Measurements from ENCODE around the gene CDH3. TPM values are rescaled to one million over a fixed set of nuclear protein-coding genes. Genes with fewer than 3 reads are reported as not detected.

The CDH3 gene
- total and polyA plus RNA-seq, 2 of the 13 experiments (the other 11 are each of a cell fraction or from before 2014, with no cell fraction given), result 0.11 TPM; not detected in 1

DNA sequence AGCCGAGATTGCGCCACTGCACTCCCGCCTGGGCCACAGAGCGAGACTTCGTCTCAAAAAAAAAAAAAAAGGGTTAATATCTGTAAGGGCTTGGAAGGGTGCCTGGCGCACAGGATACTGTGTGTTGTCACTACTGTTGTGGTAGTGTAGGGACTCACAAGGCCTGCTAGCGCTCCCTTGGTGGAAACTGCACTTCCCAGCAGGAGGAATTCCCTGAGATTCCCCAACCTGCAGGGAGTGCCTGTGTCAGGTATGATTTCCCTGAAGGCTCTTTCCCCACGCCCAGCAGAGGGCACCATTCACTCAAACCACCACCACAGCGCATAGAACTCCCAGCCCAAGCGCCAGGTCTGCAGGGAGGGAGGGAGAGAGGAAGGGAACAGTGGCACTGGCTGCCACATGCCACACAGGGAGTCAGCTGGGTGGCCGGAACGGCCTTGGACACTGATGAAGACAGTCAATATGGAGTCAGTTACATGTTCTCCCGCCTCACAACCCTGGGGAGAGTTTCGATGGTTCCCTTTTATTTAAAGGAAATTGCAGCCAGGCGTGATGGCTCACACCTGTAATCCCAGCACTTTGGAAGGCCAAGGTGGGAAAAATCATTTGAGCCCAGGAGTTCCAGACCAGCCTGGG is 59.2 kb downstream of the CDH3 start (continued):
- TF ChIP-seq ATF7 (IDR thresholded peaks at IDR 0.05) (no peak), ATF7 (CRISPR knock-in tag; IDR thresholded peaks at IDR 0.05) (no peak), ADNP (CRISPR knock-in tag; IDR thresholded peaks at IDR 0.05) (no peak), MAZ (IDR thresholded peaks at IDR 0.05; ENCODE audit: borderline replicate concordance, low read depth, low read length) (peak; percentile 79; the same call in 1 of the 2 replicates), MAZ (CRISPR knock-in tag; IDR thresholded peaks at IDR 0.05; ENCODE audit: low read depth) (peak; percentile 81), ZNF18 (CRISPR knock-in tag; IDR thresholded peaks at IDR 0.05; ENCODE audit: insufficient replicate concordance) (peak; percentile 81), ZNF329 (CRISPR knock-in tag; IDR thresholded peaks at IDR 0.05; ENCODE audit: low read depth) (peak; percentile 76; the same call in 1 of the 2 replicates), MLXIP (CRISPR knock-in tag; IDR thresholded peaks at IDR 0.05; ENCODE audit: borderline replicate concordance) (no peak), U2AF2 (IDR thresholded peaks at IDR 0.05; ENCODE audit: low read depth, low read length) (no peak), POGZ (CRISPR knock-in tag; IDR thresholded peaks at IDR 0.05) (no peak), FOXC1 (CRISPR knock-in tag; IDR thresholded peaks at IDR 0.05; ENCODE audit: borderline replicate concordance) (no peak), ZNF235 (CRISPR knock-in tag; IDR thresholded peaks at IDR 0.05; ENCODE audit: borderline replicate concordance) (no peak), PAWR (CRISPR knock-in tag; IDR thresholded peaks at IDR 0.05; ENCODE audit: borderline replicate concordance) (no peak), NFKBIZ (CRISPR knock-in tag; IDR thresholded peaks at IDR 0.05) (no peak), GATAD1 (CRISPR knock-in tag; IDR thresholded peaks at IDR 0.05) (no peak), ZNF672 (CRISPR knock-in tag; IDR thresholded peaks at IDR 0.05) (no peak), ZNF724P (CRISPR knock-in tag; IDR thresholded peaks at IDR 0.05; ENCODE audit: borderline replicate concordance) (no peak), ATAD3A (CRISPR knock-in tag; IDR thresholded peaks at IDR 0.05) (no peak), ZNF232 (CRISPR knock-in tag; IDR thresholded peaks at IDR 0.05; ENCODE audit: borderline replicate concordance) (no peak), SMAD1 (CRISPR knock-in tag; IDR thresholded peaks at IDR 0.05; ENCODE audit: borderline replicate concordance, low read depth) (peak; percentile 90; the same call in 1 of the 2 replicates), ZNF446 (CRISPR knock-in tag; IDR thresholded peaks at IDR 0.05) (no peak), RFX3 (CRISPR knock-in tag; IDR thresholded peaks at IDR 0.05) (peak; percentile 23; the same call in 1 of the 2 replicates), PAX8 (CRISPR knock-in tag; IDR thresholded peaks at IDR 0.05; ENCODE audit: borderline replicate concordance) (no peak), BORCS8-MEF2B (CRISPR knock-in tag; IDR thresholded peaks at IDR 0.05) (peak; percentile 91)
- TF ChIP-seq, protein P1, sequence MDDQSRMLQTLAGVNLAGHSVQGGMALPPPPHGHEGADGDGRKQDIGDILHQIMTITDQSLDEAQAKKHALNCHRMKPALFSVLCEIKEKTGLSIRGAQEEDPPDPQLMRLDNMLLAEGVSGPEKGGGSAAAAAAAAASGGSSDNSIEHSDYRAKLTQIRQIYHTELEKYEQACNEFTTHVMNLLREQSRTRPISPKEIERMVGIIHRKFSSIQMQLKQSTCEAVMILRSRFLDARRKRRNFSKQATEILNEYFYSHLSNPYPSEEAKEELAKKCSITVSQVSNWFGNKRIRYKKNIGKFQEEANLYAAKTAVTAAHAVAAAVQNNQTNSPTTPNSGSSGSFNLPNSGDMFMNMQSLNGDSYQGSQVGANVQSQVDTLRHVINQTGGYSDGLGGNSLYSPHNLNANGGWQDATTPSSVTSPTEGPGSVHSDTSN (CRISPR knock-in tag; IDR thresholded peaks at IDR 0.05; ENCODE audit: borderline replicate concordance), result no peak
- TF ChIP-seq, protein P2, sequence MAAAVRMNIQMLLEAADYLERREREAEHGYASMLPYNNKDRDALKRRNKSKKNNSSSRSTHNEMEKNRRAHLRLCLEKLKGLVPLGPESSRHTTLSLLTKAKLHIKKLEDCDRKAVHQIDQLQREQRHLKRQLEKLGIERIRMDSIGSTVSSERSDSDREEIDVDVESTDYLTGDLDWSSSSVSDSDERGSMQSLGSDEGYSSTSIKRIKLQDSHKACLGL (CRISPR knock-in tag; IDR thresholded peaks at IDR 0.05), result no peak
